Endothelial cell of umbilical vein (primary cell): ENCODE data around the gene GUCA1A. TPM values are rescaled to one million over a fixed set of nuclear protein-coding genes. Genes with fewer than 3 reads are reported as not detected.
"Not testable (repeated sequence)": the region's sequence is repeated elsewhere in the genome, so short reads cannot be mapped to it uniquely, and the experiment has no call there.

Source experiments
- BruUV-seq: library from RNA; stranded (reverse); fragments of 400-500 nt; replicated peaks from 2 replicates; lab custom pipeline; 2021; lab: Mats Ljungman, UMichigan
- CTCF ChIA-PET: fragments of 300-600, 350-600 bp; sonication (Branson Sonifier 250); formaldehyde crosslinking; loops from one replicate; lab custom pipeline; 2021; ENCODE audit warnings: antibody characterized with exemption, inconsistent platforms; lab: Charles Lee
- POLR2A ChIA-PET: fragments of 300-600, 350-600 bp; sonication (Branson Sonifier 250); formaldehyde crosslinking; loops from one replicate; lab custom pipeline; 2021; ENCODE audit warnings: antibody characterized with exemption, inconsistent platforms; lab: Charles Lee
- DNase-seq: peaks from one replicate; pipeline ENCODE4 v3.0.0-alpha.2; 2011; ENCODE audit warnings: low read depth, low spot score
- FAIRE-seq: peaks from 2 replicates; lab custom pipeline; 2011; peaks lifted over from hg19 to GRCh38; lab: Jason Lieb, UNC
- H2AFZ ChIP-seq: 2 replicates; pipeline ENCODE4 v1.6.0; 2012; ENCODE audit warnings: low read depth, low read length, control low read depth, inconsistent platforms
- H3K27ac ChIP-seq: 2 replicates; pipeline ENCODE4 v1.5.1; 2011; ENCODE audit warnings: low read depth, mild to moderate bottlenecking, control low read depth, low read length, moderate library complexity; ENCODE audit not compliant: insufficient read depth
- H3K27me3 ChIP-seq, 2 experiments: 2 replicates each; pipeline versions ENCODE4 v1.6.0 to v1.6.1; 2011; ENCODE audit warnings: low read length in 2 of 2, mixed read lengths in 1 of 2; ENCODE audit not compliant: control insufficient read depth in 2 of 2, insufficient read depth in 2 of 2
- H3K36me3 ChIP-seq, 2 experiments: 2 replicates in 1 of 2; 3 replicates in 1 of 2; pipeline ENCODE4 v1.5.1; 2011; ENCODE audit warnings: low read length in 2 of 2, mild to moderate bottlenecking in 1 of 2, moderate library complexity in 1 of 2; ENCODE audit not compliant: control insufficient read depth in 2 of 2, insufficient read depth in 2 of 2; ENCODE audit errors: extremely low read depth in 1 of 2
- H3K4me1 ChIP-seq: 3 replicates; pipeline ENCODE4 v1.5.1; 2011; ENCODE audit warnings: mild to moderate bottlenecking, low read length; ENCODE audit not compliant: control insufficient read depth, insufficient read depth; ENCODE audit errors: extremely low read depth
- H3K4me2 ChIP-seq: 2 replicates; pipeline ENCODE4 v1.6.1; 2011; ENCODE audit warnings: low read length, control low read depth, mixed read lengths; ENCODE audit not compliant: insufficient read depth
- H3K4me3 ChIP-seq, 3 experiments: fragments of 200-600 bp in 1 of 3; sonication (generic), shearing (Covaris generic) in 1 of 3; replicated peaks in 1 of 3; 2 replicates each; pipeline ENCODE4 v1.5.1; 2011 to 2016; ENCODE audit warnings: control low read depth in 3 of 3, low read length in 3 of 3, mild to moderate bottlenecking in 2 of 3, inconsistent platforms in 1 of 3, low read depth in 1 of 3, moderate library complexity in 1 of 3; ENCODE audit not compliant: insufficient read depth in 1 of 3
- H3K79me2 ChIP-seq: 2 replicates; pipeline ENCODE4 v1.6.0; 2012; ENCODE audit warnings: low read length, inconsistent platforms; ENCODE audit not compliant: control insufficient read depth, insufficient read depth
- H3K9ac ChIP-seq: replicated peaks from 2 replicates; pipeline ENCODE3; 2011; ENCODE audit warnings: low read length, control low read depth; ENCODE audit not compliant: insufficient read depth; ENCODE audit errors: extremely low read depth
- H3K9me1 ChIP-seq: replicated peaks from 3 replicates; pipeline ENCODE4 v1.6.0; 2011; ENCODE audit warnings: mild to moderate bottlenecking, low read length; ENCODE audit not compliant: control insufficient read depth, insufficient read depth; ENCODE audit errors: extremely low read depth
- H3K9me3 ChIP-seq: replicated peaks from 2 replicates; pipeline ENCODE4 v1.5.1; 2012; ENCODE audit warnings: low read length, inconsistent platforms; ENCODE audit not compliant: control insufficient read depth, insufficient read depth
- H4K20me1 ChIP-seq: replicated peaks from 2 replicates; pipeline ENCODE3; 2011; ENCODE audit warnings: mild to moderate bottlenecking, low read length; ENCODE audit not compliant: control insufficient read depth, insufficient read depth; ENCODE audit errors: extremely low read depth
- EZH2 ChIP-seq: IDR thresholded peaks from 2 replicates; pipeline ENCODE4 v1.6.1; 2012; ENCODE audit warnings: borderline replicate concordance, low read depth, mild to moderate bottlenecking, moderate library complexity, low read length, inconsistent platforms; ENCODE audit not compliant: severe bottlenecking
- POLR2AphosphoS5 ChIP-seq: IDR thresholded peaks from 2 replicates; pipeline ENCODE4 v1.6.1; 2012; ENCODE audit warnings: low read depth, mild to moderate bottlenecking, control low read depth, low read length, moderate library complexity; ENCODE audit not compliant: insufficient read depth
- dilution Hi-C: fragments of 300-500 bp; cut with MboI; formaldehyde crosslinking; loops from one replicate; pipeline ENCODE4 v1.15.0; 2019; ENCODE audit warnings: low sequenced_read_pairs; ENCODE audit not compliant: extremely low pct_ligation_motif_present
- intact Hi-C: fragments of 100-400 bp; cut with micrococcal nuclease; formaldehyde crosslinking; loops from one replicate; pipeline ENCODE4 v1.10.0; 2022
- polyA plus RNA-seq, 4 experiments: library from polyadenylated mRNA; depleted of rRNA in 3 of 4; stranded (reverse) in 3 of 4; unstranded in 1 of 4; fragments of >200 nt; gene quantifications; 2 replicates each; pipeline versions ENCODE4 v1.2.1 to v1.2.3, GENCODE V29; 2011 to 2012; ENCODE audit warnings: missing spikeins in 1 of 4
- total RNA-seq: library from RNA; stranded (reverse); gene quantifications from 2 replicates; pipeline ENCODE4 v1.2.3, GENCODE V29; 2021

GUCA1A gene
- total and polyA plus RNA-seq, 2 donors (not counting 3 experiments of a cell fraction or from before 2014, with no cell fraction given) = 0.04 to 0.22 TPM

DNA sequence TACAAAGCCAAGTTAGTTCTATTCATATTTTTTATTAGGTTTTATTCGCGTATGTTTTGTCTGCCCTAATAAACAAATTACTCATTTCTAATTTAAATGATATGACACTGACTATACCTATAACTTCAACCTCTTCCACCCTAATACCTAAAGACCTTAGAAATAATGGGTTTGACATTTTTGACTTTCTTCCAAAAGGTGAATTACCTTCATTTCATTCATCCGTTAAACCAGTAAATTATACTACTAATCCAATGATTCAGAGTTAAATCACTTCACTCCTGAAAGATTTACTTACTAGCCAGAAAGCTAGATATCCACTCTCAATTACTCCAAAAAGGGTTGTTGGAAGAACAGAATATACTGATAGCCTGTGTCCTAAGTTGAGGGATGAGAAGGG, 39.3 kb downstream of the GUCA1A start:
- no peaks in the 10 kb centered on the region for H4K20me1 ChIP-seq
- no peak overlapping the region for H2AFZ ChIP-seq
- BruUV-seq = no TSS peak
- no peak overlapping the region for H3K27ac ChIP-seq
- peaks cover 18% of the 10 kb centered on the region for H3K79me2 ChIP-seq
- no peak overlapping the region for H3K4me2 ChIP-seq
- no peaks in the 10 kb centered on the region for H3K9me3 ChIP-seq
- DNase-seq (no peak), FAIRE-seq (no peak)
- H3K27me3 ChIP-seq = no peaks in the 10 kb centered on the region
- H3K36me3 ChIP-seq = peaks cover 9 to 21% of the 10 kb centered on the region in 2 experiments
- H3K9me1 ChIP-seq = no peaks in the 10 kb centered on the region
- intact Hi-C loops (loop anchor here (5.0 kb wide), 1 partner anchor 45 kb away; no protein-coding TSS in a partner anchor), dilution Hi-C loops (no loop called here)
- TF ChIP-seq EZH2 (no peak), POLR2AphosphoS5 (no peak)
- H3K9ac ChIP-seq = no peak overlapping the region
- ChIA-PET CTCF (interaction anchor here (1.5 kb wide), 1 partner anchor 335 kb away, joined by 3 read pairs; no protein-coding TSS in a partner anchor), POLR2A (no interaction called here)
- no peak overlapping the region for H3K4me3 ChIP-seq
- peaks cover 15% of the 10 kb centered on the region for H3K4me1 ChIP-seq

DNA sequence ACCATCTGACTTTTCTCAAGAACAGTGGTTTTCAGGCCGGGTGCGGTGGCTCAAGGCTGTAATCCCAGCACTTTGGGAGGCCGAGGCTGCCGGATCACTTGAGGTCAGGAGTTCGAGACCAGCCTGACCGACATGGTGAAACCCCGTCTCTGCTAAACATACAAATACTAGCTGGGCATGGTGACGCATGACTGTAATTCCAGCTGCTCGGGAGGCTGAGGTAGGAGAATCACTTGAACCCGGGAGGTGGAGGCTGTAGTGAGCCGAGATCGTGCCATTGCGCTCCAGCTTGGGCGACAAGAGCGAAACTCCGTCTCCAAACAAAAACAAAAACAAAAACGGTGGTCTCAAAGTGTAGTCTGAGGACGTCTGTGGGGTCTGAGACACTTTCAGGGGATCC, 43.3 kb downstream of the GUCA1A start:
- H3K27ac ChIP-seq, BruUV-seq, H3K9me3 ChIP-seq, dilution Hi-C loops, FAIRE-seq, H2AFZ ChIP-seq, DNase-seq, H3K9me1 ChIP-seq, H3K36me3 ChIP-seq, H3K27me3 ChIP-seq, H3K9ac ChIP-seq, H3K4me1 ChIP-seq, H4K20me1 ChIP-seq: not testable (repeated sequence)
- peaks cover 18% of the 10 kb centered on the region for H3K79me2 ChIP-seq
- CTCF ChIA-PET = interaction anchor here (0.6 to 5.6 kb wide), 3 partner anchors 70 to 429 kb away, joined by 3 to 71 read pairs (median 4); partner anchors contain the start of gene TOMM6
- intact Hi-C loops = loop anchor here (2.0 to 5.0 kb wide), 3 partner anchors 236 to 661 kb away; partner anchors contain the start of genes BYSL, MED20 and RPL7L1
- H3K4me3 ChIP-seq = peak overlapping the region in 1 of 3 experiments; percentile 99
- POLR2A ChIA-PET = interaction anchor here (0.6 kb wide), 1 partner anchor 569 kb away, joined by 3 read pairs; no protein-coding TSS in a partner anchor
- H3K4me2 ChIP-seq = peak overlapping the region; percentile 92
